HG03097 (cell line): Measurements from ENCODE around the gene IGHMBP2.

Experiments
- ATAC-seq: cut with Tn5 transposase; IDR thresholded peaks from one replicate; pipeline ENCODE4 v1.9.1; 2021; ENCODE audit not compliant: unreplicated experiment, low FRiP score

The IGHMBP2 gene

GRCh38 chr11:68938816-68939582, 35.3 kb downstream of the IGHMBP2 start:
- no peak for ATAC-seq

- no peak for ATAC-seq
Measured at GRCh38 chr11:68939583-68940555, 36.2 kb downstream of the IGHMBP2 start.

GRCh38 chr11:68940651-68941323, 37.1 kb downstream of the IGHMBP2 start:
- no peak for ATAC-seq

GRCh38 chr11:68941324-68942094, 37.8 kb downstream of the IGHMBP2 start:
- ATAC-seq = no peak

- no peak for ATAC-seq
Measured at GRCh38 chr11:68942095-68942620, 38.5 kb downstream of the IGHMBP2 start.

- no peak for ATAC-seq
Measured at GRCh38 chr11:68942751-68943271, 39.1 kb downstream of the IGHMBP2 start.

- no peak for ATAC-seq
Measured at GRCh38 chr11:68946416-68947090, 42.9 kb downstream of the IGHMBP2 start.

- ATAC-seq = no peak
Measured at GRCh38 chr11:68947151-68947550, 43.5 kb downstream of the IGHMBP2 start.

- no peak for ATAC-seq
Measured at GRCh38 chr11:68948496-68948895, 44.8 kb downstream of the IGHMBP2 start.

GRCh38 chr11:68948935-68949334, 45.2 kb downstream of the IGHMBP2 start:
- no peak for ATAC-seq

- ATAC-seq = no peak
Measured at GRCh38 chr11:68950270-68950669, 46.6 kb downstream of the IGHMBP2 start.

GRCh38 chr11:68950762-68951161, 47.1 kb downstream of the IGHMBP2 start:
- no peak for ATAC-seq

GRCh38 chr11:68954836-68955606, 51.3 kb downstream of the IGHMBP2 start:
- no peak for ATAC-seq

- no peak for ATAC-seq
Measured at GRCh38 chr11:68955607-68955958, 51.9 kb downstream of the IGHMBP2 start.

GRCh38 chr11:68956142-68956541, 52.5 kb downstream of the IGHMBP2 start:
- ATAC-seq = no peak

- ATAC-seq = no peak
Measured at GRCh38 chr11:68956547-68957254, 53.0 kb downstream of the IGHMBP2 start.

GRCh38 chr11:68958211-68958610, 54.5 kb downstream of the IGHMBP2 start:
- ATAC-seq = no peak
